Medulla oblongata (tissue), 1 donor: Measurements from ENCODE around the gene NAA80.

ENCODE experiments used
- DNase-seq: peaks from one replicate; pipeline ENCODE4 v3.0.0-alpha.2; 2015; ENCODE audit errors: extremely low spot score

The NAA80 gene

GRCh38 chr3:50258029-50258680, 41.0 kb downstream of the NAA80 start:
- DNase-seq, result no peak

- no peak for DNase-seq
Observed at GRCh38 chr3:50256978-50257890, 42.0 kb downstream of the NAA80 start.

GRCh38 chr3:50255251-50255615, 44.0 kb downstream of the NAA80 start:
- DNase-seq, result no peak

- no peak for DNase-seq
Observed at GRCh38 chr3:50254577-50255250, 44.5 kb downstream of the NAA80 start.

- DNase-seq, result no peak
Observed at GRCh38 chr3:50251220-50251619, 48.0 kb downstream of the NAA80 start.

GRCh38 chr3:50250514-50250913, 48.7 kb downstream of the NAA80 start:
- DNase-seq, result no peak

- no peak for DNase-seq
Observed at GRCh38 chr3:50249457-50249856, 49.7 kb downstream of the NAA80 start.

- no peak for DNase-seq
Observed at GRCh38 chr3:50248387-50248786, 50.8 kb downstream of the NAA80 start.

- no peak for DNase-seq
Observed at GRCh38 chr3:50246517-50246954, 52.7 kb downstream of the NAA80 start.
